ENCODE measurements around the gene DISC1. TPM values are rescaled to one million over a fixed set of nuclear protein-coding genes. Genes with fewer than 3 reads are reported as not detected.

DISC1 gene
- total RNA-seq, 1 experiment from 2014 or later = 1.8 TPM

GRCh38 chr1:231890791-231891190 is 264.2 kb downstream of the DISC1 start:
- Histone ChIP-seq H3K27ac (ENCODE audit: low read depth, low read length) (no peak overlapping the region), H3K27me3 (ENCODE audit: insufficient read depth, low read length) (peaks cover 8% of the 10 kb centered on the region; the same call in 1 of the 2 replicates), H3K9ac (ENCODE audit: low read length) (no peak overlapping the region), H3K4me3 (replicated peaks in 1 of 2; ENCODE audit: low read depth in 1 of 2, low read length in 2 of 2) (no peak overlapping the region), H3K9me2 (ENCODE audit: insufficient read depth) (no peaks in the 10 kb centered on the region), H3K36me3 (ENCODE audit: control insufficient read depth in 1 of 2, insufficient read depth in 2 of 2, low read length in 2 of 2) (no peaks in the 10 kb centered on the region), H3K4me2 (ENCODE audit: low read length) (no peak overlapping the region), H2AFZ (ENCODE audit: low read depth, low read length, poor library complexity, severe bottlenecking) (no peak overlapping the region), H4K20me1 (ENCODE audit: insufficient read depth) (no peaks in the 10 kb centered on the region), H3K9me3 (ENCODE audit: control insufficient read depth in 1 of 2, insufficient read depth in 1 of 2, low read depth in 1 of 2, low read length in 2 of 2) (no peaks in the 10 kb centered on the region), H3K79me2 (ENCODE audit: insufficient read depth, low read length) (no peaks in the 10 kb centered on the region), H3K4me1 (ENCODE audit: control insufficient read depth in 1 of 2, insufficient read depth in 2 of 2, low read length in 2 of 2) (no peaks in the 10 kb centered on the region)
- TF ChIP-seq ELF1 (IDR thresholded peaks at IDR 0.05; ENCODE audit: borderline replicate concordance, low read depth) = no peak
- no peak for TF ChIP-seq JUND (IDR thresholded peaks at IDR 0.05)
- TF ChIP-seq REST (IDR thresholded peaks at IDR 0.05; ENCODE audit: low read depth) = no peak
- TF ChIP-seq ZFX (IDR thresholded peaks at IDR 0.05) = no peak
- no peak for TF ChIP-seq POLR2A (IDR thresholded peaks at IDR 0.05; ENCODE audit: borderline replicate concordance, extremely low read depth, insufficient read depth, insufficient read length)
- POLR2A ChIA-PET = no interaction called here
- ATAC-seq = no peak
- CTCF ChIA-PET = interaction anchor here (1.0 kb wide), 1 partner anchor 24 kb away, joined by 3 read pairs; no protein-coding TSS in a partner anchor
- RAD21 ChIA-PET (ENCODE audit: low non-redundant PET in 1 of 2, low total read pairs in 2 of 2, uncharacterized antibody in 2 of 2, unreplicated experiment in 2 of 2) = no interaction called here
- DNase-seq (ENCODE audit: low read depth, low spot score) = no peak
- intact Hi-C loops (cut with micrococcal nuclease) = no loop called here
- BruUV-seq (replicated peaks) = no TSS peak

GRCh38 chr1:231893400-231894102 is 267.0 kb downstream of the DISC1 start:
- H3K9me2 ChIP-seq (ENCODE audit: insufficient read depth) = no peaks in the 10 kb centered on the region
- no peak overlapping the region for H3K4me3 ChIP-seq (replicated peaks in 1 of 2; ENCODE audit: low read depth in 1 of 2, low read length in 2 of 2)
- no peaks in the 10 kb centered on the region for H3K4me1 ChIP-seq (ENCODE audit: control insufficient read depth in 1 of 2, insufficient read depth in 2 of 2, low read length in 2 of 2)
- CTCF ChIA-PET = no interaction called here
- H3K36me3 ChIP-seq (ENCODE audit: control insufficient read depth in 1 of 2, insufficient read depth in 2 of 2, low read length in 2 of 2) = no peaks in the 10 kb centered on the region
- no peak overlapping the region for H3K27ac ChIP-seq (ENCODE audit: low read depth, low read length)
- intact Hi-C loops (cut with micrococcal nuclease) = no loop called here
- H3K27me3 ChIP-seq (ENCODE audit: insufficient read depth, low read length) = peaks cover 5% of the 10 kb centered on the region; the same call in 1 of the 2 replicates
- no peaks in the 10 kb centered on the region for H4K20me1 ChIP-seq (ENCODE audit: insufficient read depth)
- H3K9ac ChIP-seq (ENCODE audit: low read length) = no peak overlapping the region
- H2AFZ ChIP-seq (ENCODE audit: low read depth, low read length, poor library complexity, severe bottlenecking) = no peak overlapping the region
- H3K4me2 ChIP-seq (ENCODE audit: low read length) = no peak overlapping the region
- ATAC-seq (no peak), DNase-seq (ENCODE audit: low read depth, low spot score) (no peak)
- RAD21 ChIA-PET (ENCODE audit: low non-redundant PET in 1 of 2, low total read pairs in 2 of 2, uncharacterized antibody in 2 of 2, unreplicated experiment in 2 of 2) = no interaction called here
- no peak for TF ChIP-seq FOSL1 (IDR thresholded peaks at IDR 0.05; ENCODE audit: low read depth)
- no peak for TF ChIP-seq REST (IDR thresholded peaks at IDR 0.05; ENCODE audit: low read depth)
- no peak for TF ChIP-seq EZH2 (IDR thresholded peaks at IDR 0.05)
- TF ChIP-seq MAX (IDR thresholded peaks at IDR 0.05) = no peak
- TF ChIP-seq CBX3 (IDR thresholded peaks at IDR 0.05; ENCODE audit: low read depth) = no peak
- no peak for TF ChIP-seq JUND (IDR thresholded peaks at IDR 0.05)
- no peak for TF ChIP-seq ZNF274 (IDR thresholded peaks at IDR 0.05; ENCODE audit: low read depth, low read length)
- TF ChIP-seq RAD21 (IDR thresholded peaks at IDR 0.05; ENCODE audit: low read depth) = no peak
- no peak for TF ChIP-seq ATF3 (IDR thresholded peaks at IDR 0.05)
- no peak for TF ChIP-seq SRF (IDR thresholded peaks at IDR 0.05; ENCODE audit: low read depth)
- no peak for TF ChIP-seq SIN3A (IDR thresholded peaks at IDR 0.05; ENCODE audit: low read depth)
- POLR2A ChIA-PET = no interaction called here
- no peaks in the 10 kb centered on the region for H3K9me3 ChIP-seq (ENCODE audit: control insufficient read depth in 1 of 2, insufficient read depth in 1 of 2, low read depth in 1 of 2, low read length in 2 of 2)
- BruUV-seq (replicated peaks) = no TSS peak
- H3K79me2 ChIP-seq (ENCODE audit: insufficient read depth, low read length) = no peaks in the 10 kb centered on the region
